ENCODE data around the gene SOX5.

SOX5 gene

DNA sequence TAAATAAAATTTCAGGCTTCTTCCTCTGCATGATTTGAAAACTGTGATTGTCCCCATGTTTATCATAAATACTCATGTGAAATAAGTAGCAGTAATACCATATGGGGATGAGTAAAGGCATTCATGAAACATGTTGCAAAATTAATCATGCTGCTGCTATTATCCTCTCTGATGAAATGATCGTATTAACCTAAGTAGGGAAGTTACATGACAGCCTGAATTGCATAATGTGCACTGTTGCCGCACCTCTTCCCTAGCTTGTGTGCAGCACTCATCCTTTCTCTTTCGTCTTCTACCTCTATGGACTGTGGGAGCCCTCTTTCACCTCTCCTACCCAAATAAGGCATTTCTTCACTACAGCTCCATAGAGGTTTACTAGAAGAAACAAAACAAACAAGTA lies 367.6 kb downstream of the SOX5 start:
- no peak for DNase-seq

DNA sequence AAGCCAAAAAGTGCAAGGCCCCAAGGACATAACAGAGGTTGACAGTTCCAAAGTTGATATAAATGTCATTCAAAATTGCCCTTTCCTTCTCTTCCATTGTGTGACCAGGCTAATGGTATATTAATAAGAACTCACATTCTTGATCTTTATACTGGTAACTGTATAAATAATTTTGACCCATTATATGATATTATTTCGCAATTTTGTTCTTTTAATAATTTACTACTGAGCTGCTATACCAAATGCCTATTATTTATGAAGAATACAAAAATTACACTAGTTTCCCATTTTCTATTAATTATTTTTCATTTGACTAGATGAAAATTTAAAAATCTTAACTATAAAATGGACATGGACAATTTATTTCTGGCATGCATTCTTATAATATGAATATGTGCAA lies 370.2 kb downstream of the SOX5 start:
- DNase-seq = no peak

DNA sequence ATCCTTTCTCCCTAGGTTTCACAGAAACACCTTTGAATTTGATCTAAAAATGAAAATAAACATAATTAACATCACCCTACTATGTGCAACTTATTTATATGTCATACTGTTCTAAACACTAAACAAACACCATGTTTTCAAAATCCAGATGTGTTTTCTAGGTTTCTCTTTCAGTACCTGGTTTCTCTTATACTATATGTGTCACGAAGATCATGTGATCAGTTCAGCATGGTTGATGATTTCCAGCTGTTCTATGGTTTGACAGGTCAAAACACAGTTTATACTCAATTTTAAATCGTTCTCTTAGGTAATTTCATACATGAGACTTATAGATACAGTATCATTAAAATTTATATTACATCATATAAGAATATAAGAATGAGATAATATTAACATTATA lies 373.1 kb downstream of the SOX5 start:
- DNase-seq = no peak

DNA sequence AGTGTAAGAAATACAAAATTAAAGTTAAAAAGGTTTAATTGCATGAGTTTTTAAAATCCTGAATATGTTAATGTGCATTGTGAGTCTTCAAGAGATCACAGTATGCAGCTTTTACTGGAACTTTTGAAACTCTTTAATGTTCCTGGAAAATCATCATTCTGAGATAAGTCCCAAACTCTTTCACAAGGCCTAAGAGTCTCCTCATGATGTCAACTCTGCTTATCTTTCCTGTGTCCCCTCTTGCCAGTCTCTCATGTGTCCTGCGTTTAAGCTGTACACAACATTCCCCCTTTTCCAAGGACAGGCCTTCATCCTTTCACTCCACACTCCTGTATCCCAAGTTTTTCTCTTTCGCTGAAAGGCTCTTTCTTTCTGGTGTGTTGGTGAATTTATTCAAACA lies 380.1 kb downstream of the SOX5 start:
- DNase-seq = no peak

DNA sequence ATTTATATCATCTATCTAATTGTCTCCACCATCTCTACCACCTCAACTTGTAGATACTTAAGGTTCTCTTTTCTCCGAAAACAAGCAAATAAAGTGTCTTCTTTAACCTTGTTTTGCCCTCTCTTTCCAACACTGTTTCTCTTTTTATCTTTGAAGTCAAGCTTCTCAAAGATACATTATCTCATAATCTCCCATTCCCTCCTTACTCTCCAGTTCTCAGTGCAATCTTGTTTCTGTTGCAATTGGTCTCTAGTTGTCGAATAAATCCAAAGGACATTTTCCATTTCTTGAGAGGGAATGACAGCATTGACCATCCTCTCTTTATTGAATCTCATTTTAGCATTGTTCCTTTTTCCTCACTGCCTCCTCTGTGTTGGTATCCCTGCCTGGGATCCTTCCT lies 383.3 kb downstream of the SOX5 start:
- DNase-seq = no peak

DNA sequence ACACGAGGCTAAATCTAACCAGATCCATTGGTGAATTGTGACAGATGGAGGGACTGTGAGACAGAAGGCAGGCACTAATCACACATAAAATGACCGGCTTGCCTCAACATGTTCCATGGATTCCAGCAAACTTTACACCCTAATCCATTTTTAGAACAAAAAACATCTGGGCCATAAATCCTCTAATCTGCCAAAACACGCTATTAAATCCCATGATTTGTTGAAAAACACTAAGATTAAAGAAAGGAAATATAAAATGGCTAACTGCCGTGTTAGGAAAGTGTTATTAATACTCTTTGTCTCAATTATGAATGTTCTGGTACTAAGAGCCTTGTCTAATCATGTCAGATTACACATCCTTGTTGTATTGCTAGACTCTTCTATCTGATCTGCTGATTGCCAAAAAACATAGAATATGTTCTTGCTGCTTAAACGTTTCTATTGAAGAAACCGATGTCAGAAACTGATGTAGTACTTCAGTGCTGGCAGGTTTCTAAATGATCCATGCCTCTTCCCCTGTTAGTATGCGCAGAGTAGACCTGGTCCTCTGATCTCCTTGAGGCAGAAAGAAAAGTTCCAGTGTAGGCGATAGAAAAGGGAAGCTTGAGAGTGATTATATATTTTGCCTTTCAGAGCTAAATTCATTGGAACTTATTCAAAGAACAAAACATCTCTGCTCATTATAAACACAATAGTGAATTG lies 384.9 kb downstream of the SOX5 start:
- no peak for DNase-seq

DNA sequence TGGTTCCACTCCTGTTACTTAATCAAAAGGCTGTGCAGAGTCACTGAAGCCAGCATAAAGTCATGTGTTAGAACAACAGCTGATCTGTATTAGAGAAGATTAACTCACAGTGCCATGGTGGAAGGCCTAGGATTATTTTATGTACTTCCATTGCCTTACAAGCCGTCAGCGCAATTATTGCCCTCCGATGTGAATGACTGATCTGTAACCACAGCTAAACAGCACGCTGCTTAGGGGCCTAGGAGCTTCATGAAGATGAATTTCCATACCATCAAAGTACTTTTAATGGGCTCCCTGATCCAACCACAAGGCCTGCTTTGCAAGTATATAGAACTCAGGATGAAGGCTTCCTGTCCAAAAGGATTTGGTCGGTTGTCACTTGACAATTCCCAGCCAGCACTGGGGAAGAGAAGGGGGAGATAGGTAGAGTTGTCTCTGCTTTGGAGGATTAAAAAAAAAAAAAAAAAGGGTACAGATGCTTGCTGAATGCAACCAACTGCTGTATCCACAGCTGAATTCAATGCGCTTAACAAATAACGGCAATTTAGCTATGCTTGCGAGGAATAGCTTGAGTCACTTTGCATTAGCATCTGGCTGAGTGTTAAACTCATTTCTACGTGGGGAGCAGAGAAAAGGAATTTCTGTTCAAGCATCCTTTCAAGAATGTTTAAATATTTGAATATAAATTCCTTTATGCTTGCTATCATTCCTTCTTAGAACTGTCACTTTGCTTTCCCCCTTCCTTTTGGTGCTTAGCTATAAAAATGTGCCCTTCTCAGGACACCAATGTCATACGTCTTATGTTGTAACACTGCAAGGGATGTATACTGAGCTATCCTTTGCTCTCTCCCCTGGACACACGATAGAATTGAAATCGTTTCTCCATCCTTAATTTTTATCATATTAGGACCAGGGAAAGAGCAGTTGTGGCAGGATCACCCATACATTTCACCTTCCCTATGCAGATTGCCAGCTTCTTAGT lies 387.8 kb downstream of the SOX5 start:
- no peak for DNase-seq

DNA sequence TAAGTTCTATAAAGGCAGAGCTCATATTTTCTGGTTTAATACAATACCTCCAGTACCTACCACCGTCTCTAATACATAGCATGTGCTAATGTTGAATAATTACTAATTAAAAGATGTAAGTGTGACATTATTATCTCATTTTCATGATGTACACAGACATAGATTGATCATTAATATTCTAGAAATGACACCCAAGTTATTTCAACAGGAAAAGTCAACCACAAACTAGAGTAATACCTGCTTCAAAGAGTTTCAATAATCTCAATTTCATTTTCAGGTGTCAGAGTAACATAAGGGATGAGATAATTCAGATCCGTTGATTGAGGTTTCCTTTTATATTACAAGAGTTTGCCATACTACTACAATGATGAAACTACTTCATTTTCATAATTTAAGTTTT lies 388.9 kb downstream of the SOX5 start:
- DNase-seq = no peak

DNA sequence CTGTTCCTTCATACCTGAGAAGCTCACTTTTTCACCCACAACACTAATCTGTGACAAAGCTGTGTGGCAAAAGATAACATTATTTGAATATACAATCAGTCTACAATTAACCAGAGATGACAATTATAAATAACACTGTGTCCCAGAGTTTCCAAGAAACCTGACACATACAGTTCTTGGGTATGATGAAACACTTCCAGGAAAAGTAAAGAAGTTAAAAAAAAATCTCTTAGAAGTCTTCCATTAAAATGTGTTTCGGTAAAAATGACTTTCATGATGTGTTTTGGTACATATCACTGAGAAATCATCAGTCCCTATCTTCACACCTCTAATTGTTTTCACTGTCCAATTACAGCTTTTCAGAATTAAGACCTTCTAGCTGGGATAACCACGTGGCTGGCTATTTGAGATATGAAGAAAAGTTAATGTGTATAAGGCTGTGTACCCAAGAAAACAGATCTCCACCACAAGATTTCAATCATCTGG lies 390.2 kb downstream of the SOX5 start:
- DNase-seq = no peak

DNA sequence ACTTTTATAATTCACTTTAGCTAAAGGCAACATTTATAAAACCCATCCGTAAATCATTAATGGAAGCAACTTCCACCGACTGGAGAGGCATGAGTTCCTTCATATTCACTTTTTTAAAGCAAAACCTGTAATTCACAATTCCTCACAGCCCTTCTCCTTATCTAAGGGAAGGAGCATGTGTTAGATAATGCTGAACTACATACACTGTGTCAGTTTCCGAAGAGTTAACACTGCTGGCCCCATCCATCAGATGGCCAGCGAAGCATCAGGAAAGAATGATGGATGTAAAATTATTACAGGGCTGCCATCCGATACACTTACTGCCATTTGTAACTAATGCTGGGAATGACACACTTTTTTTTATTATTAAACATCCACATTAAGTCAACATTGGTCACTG lies 392.8 kb downstream of the SOX5 start:
- DNase-seq = no peak

DNA sequence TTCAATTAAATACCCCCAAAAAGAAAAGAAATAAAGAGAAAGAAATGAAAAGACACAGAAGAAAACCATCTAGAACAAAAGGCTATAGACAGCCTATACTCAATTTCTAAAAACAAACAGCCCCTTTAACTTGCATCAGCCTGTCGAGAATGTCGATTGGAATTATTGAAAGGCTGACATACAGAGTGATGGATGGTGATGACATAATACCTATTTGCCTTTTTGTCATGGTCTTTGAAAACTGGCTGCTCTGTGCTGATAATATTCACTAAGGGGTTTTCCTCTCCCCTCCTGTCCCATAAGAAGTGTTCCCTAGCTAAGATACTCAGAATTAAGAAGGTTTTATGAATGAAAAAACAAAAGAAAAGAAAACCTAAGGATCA lies 393.7 kb downstream of the SOX5 start:
- no peak for DNase-seq

DNA sequence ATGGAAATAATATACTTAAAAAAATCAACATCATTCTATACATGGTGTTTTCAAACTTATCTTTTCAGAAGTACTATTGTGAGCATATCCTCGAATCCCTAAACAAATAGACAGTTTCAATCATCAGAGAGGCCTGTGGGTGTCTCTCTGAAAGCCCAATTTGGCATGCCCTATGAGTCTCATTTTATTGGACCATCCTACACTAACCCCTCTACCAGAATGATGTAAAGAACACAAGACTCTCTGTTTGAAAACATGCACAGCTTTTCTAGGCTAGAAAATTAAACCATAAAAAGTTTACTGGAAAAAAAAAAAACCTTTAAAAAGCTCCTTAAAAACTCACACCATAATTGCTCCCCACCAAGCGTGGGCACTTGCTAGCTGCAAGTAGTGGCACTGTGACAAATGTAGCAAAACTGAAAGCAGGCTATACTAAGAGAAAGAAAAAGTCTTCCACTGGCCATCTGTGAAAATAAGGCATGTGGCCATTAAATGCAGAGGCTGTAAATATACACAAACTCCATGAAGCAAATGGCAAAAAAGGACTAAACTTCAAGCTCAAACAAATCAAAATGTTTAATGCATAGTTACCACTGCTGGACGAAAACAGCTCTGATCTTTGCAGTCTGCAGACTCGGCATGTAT lies 394.2 kb downstream of the SOX5 start:
- DNase-seq = no peak

DNA sequence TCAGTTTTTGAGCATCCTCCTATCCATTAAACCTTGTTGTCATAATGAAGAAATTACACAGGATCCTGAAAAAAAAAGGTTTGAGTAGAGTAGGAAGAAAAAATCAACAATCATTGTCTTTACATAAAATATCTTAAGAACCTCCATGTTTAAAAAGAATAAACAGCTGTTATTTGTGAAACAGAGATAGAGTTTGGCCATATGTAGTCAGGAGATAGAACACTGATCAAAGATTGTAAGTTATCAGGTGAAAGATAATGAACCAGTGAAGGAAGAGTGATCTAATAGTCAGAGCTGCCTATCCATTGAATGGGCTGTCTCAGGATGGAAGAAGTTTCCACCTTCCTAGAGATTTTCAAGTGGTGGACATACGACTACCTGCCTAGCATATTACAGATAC lies 397.1 kb downstream of the SOX5 start:
- DNase-seq = no peak

DNA sequence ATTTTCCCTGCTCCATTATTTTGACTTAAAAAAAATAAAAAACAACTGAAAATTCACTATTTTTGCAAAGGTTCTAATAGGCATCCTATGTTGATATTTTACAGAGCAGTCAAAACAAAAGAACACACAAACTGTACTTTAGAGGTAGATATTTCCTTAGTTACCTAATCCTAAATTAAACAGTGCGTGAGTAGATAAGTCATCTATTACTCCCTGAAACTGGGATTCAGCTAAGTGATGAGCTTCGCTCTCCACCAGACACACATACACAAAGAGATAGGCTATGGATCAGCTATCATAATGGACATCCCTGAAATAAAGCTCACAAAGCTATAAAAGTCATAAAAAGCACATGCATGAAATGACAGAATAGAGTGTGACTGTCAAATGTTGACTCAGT lies 398.7 kb downstream of the SOX5 start:
- DNase-seq = no peak

DNA sequence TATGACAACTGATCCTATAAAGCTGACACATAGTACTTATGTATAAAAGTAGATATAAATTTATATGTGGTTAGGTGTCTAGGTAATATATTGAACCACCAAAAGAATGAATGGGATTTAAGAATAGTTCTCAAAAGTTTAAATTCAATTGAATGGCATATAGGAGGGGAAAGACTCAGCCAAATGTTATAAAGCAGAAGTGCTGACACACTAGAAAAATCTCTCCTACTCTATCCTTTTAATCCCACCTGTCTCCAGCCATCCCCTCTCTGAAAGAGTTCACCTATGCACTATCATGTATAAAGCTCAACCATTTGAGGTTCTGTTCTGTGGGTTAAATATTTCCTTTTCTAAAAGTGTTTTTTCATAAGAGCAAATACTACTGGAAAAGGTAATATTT lies 400.7 kb downstream of the SOX5 start:
- DNase-seq = no peak

DNA sequence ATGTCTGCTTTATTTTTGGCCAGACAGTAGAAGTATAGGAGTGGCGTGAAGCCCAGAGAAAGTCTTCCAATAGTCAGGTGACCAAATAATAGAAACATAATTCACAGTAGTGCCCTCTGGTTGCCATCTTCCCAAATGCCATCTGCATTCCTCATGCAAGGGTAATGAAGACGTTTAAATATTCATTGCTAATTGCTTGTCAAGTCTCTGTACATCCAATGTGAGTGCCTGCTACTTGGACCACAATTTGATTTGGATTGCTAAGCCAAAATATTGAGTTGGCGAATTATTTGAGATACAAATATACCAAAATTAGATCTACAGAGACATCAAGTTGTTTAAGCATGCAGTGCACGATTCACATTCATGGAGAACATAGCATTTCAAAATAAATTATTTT lies 402.7 kb downstream of the SOX5 start:
- DNase-seq = no peak

DNA sequence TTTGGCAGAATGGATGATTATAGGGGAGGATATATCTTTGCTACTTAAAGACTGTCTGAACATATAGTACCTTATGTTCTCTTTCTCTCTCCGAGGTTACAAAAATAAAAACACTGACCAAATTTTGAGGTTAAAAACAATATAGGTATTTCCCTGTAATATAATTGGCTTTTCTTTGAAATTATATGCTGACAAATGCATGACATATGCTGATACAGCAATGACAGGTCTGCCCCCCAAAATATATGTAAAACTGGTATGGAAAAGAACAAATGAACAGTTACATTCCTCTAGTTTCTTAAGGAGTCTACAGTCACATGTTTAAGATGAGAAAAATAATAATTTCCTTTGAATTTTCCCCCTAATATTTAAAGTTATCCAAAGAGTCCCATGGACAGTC lies 405.7 kb downstream of the SOX5 start:
- no peak for DNase-seq

DNA sequence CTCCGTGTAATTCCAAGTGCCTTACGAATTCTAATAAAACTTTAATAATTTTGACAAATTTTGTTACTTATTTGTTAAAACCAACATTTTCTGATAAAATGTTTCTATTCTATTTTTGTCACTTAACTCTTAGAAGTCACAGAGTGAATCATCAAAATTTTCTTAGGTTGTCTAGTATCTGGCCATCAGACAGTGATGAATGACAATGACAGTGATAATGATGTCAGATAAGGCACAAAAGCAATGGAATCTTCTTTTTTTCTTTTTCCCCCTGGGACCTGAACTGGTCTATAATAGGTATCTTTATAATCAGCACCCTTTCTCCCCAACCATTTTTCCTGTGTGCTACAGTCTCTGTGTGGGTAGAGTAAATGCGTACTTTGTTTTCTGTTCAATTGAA lies 407.3 kb downstream of the SOX5 start:
- no peak for DNase-seq

DNA sequence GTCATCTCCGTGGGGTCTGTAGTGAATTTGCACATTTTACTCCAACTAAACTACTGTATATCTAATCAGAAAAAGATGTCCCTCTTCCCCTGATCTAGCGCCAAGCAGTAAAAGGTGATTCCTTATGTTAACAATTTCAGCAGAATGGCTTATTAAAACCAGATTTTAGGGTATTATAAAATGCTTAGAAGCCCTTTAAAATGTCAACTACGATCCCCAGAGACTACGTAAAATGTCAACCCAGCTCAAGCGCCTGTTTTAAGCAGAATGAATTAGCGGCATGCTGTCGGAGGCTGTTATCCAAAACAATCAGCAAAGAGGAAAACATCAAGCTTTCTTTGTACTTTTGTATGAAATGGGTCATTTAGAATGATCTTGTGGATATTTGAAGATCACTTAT lies 408.9 kb downstream of the SOX5 start:
- no peak for DNase-seq

DNA sequence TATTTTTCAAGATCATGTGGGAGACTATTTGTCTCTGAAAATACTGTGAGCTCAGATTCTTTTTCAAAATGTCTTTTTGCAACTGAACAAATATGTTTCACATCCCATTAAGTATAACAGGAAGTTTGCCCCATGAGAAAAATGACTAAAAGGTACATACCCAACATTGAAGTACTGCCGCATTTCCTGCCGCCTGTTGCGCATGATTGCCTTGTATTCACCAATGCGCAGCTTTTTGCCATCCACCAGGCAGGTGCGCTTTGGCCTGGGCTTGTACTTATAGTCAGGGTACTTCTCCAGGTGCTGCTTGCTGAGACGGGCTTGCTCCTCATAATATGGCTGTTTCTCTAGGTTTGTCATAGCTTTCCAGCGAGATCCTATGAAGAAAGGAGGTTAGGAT lies 413.2 kb downstream of the SOX5 start:
- DNase-seq = no peak

DNA sequence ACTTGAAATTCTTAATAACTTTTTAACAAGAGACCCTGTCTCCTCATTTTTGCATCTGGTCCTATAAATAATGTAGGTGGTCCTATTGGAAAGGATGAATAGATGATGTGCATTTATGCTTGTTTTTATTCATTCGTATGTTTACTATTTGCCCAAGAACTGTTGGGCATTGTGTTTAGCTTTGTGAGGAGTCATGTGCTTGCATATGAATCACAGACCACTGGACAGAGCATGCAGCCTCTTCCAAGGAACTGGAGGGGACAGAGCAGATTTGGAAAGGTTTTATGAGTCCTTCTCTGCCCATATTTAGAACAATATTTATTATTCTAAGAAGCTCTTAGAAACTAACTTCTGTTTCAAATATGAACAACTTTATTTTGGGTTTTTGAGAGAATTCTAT lies 414.0 kb downstream of the SOX5 start:
- DNase-seq = no peak

DNA sequence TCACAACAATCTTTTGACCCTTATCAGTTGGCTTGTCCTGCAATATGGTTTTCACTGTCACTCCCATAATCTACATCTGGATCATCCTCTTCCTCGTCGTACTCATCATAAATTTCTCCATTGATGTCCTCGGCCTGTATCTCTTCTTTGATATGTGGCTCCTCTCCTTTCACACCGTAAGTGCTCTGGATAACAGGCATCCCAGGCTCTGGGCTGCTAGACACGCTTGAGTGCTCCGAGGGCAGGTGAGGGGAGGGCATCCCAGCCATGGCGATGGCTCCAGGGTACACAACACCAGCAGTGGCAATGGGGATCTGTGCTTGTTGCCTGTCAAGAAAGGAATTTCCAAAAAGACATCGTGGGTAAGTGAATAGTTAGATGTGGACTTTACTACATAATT lies 415.3 kb downstream of the SOX5 start:
- no peak for DNase-seq

DNA sequence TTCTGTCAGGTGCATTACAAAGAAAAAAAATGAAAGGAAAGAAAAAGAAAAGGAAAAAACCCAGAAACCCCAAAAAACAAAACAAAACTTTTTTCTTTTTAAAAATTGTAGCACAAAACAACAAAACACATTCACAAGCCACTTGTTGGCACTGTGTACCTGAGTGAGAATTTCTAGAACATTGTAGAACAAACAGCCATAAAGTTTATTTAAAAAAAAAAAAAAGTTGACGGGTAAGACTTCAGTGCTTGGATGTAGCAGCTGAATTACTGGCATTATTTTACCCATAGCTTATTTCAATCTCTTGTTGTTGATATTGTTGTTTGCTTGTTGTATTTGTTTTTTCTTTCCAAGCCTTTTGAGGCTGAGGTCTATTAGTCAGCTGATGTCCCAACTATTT lies 415.8 kb downstream of the SOX5 start:
- no peak for DNase-seq

DNA sequence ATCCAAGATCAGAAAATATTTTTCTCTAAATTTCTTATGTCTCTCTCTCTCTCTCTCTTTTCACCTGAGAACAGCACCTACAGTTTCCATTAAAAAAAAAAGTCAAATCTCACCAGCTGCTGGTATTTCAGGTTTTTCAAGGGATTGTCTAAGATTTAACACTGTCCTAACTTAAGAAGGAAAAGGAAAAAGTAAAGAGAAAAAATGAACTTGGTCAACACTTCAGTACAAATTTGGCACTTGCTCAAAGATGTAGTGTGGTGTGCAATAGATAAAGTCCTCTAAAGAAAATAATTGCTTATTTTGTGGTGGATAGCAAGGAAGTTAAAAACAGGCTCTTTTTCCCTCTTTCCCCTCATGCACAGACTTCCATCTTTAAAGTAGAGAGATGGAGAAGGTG lies 416.2 kb downstream of the SOX5 start:
- no peak for DNase-seq

All from GF-D8 (cell line).